TTC549 (cell line): ENCODE results near the gene CDH2.

ENCODE experiments used
- FAIRE-seq: peaks from 2 replicates; lab custom pipeline; 2012; peaks lifted over from hg19 to GRCh38; lab: Jason Lieb, UNC

Gene CDH2

GRCh38 chr18:28168725-28169124 is 8.2 kb downstream of the CDH2 start:
- no peak for FAIRE-seq

- FAIRE-seq, result no peak
These were observed 9.0 kb downstream of the CDH2 start for GRCh38 chr18:28167835-28168349.

- FAIRE-seq, result no peak
These were observed 12.0 kb downstream of the CDH2 start for GRCh38 chr18:28164771-28165483.

GRCh38 chr18:28163201-28163775 is 13.6 kb downstream of the CDH2 start:
- FAIRE-seq, result no peak

- no peak for FAIRE-seq
These were observed 15.0 kb downstream of the CDH2 start for GRCh38 chr18:28161608-28162599.

- no peak for FAIRE-seq
These were observed 17.9 kb downstream of the CDH2 start for GRCh38 chr18:28159055-28159454.

GRCh38 chr18:28158083-28158581 is 18.8 kb downstream of the CDH2 start:
- no peak for FAIRE-seq

- no peak for FAIRE-seq
These were observed 23.4 kb downstream of the CDH2 start for GRCh38 chr18:28153485-28154065.

- no peak for FAIRE-seq
These were observed 24.2 kb downstream of the CDH2 start for GRCh38 chr18:28152754-28153153.

- FAIRE-seq, result no peak
These were observed 24.6 kb downstream of the CDH2 start for GRCh38 chr18:28152354-28152753.

GRCh38 chr18:28151434-28151833 is 25.5 kb downstream of the CDH2 start:
- FAIRE-seq, result no peak

- no peak for FAIRE-seq
These were observed 26.0 kb downstream of the CDH2 start for GRCh38 chr18:28150925-28151324.

- FAIRE-seq, result no peak
These were observed 27.0 kb downstream of the CDH2 start for GRCh38 chr18:28149810-28150420.

GRCh38 chr18:28147674-28148171 is 29.2 kb downstream of the CDH2 start:
- FAIRE-seq, result no peak

GRCh38 chr18:28143725-28144124 is 33.2 kb downstream of the CDH2 start:
- no peak for FAIRE-seq

- no peak for FAIRE-seq
These were observed 38.1 kb downstream of the CDH2 start for GRCh38 chr18:28138816-28139215.

GRCh38 chr18:28136071-28136470 is 40.9 kb downstream of the CDH2 start:
- FAIRE-seq, result no peak

- FAIRE-seq, result no peak
These were observed 42.2 kb downstream of the CDH2 start for GRCh38 chr18:28134774-28135173.

GRCh38 chr18:28132084-28132483 is 44.8 kb downstream of the CDH2 start:
- FAIRE-seq, result no peak

GRCh38 chr18:28128659-28128980 is 48.3 kb downstream of the CDH2 start:
- FAIRE-seq, result no peak

GRCh38 chr18:28127763-28128658 is 48.9 kb downstream of the CDH2 start:
- no peak for FAIRE-seq
